Left lung (tissue), 10 donors: ENCODE results near the gene SCEL. TPM values are rescaled to one million over a fixed set of nuclear protein-coding genes. Genes with fewer than 3 reads are reported as not detected.

ENCODE experiments used
- ATAC-seq: fragments of 200-7000 bp; cut with Tn5 transposase; one replicate; pipeline ENCODE4 v1.9.1; 2020; ENCODE audit warnings: moderate library complexity
- DNase-seq, 4 donors: peaks; one replicate each; pipeline ENCODE4 v3.0.0-alpha.2; 2013 to 2020
- H3K27ac ChIP-seq, 2 donors: fragments of 200-600 bp; sonication (generic) in 1 of 2; one replicate each; pipeline versions ENCODE4 v1.5.0 to v1.8.0; 2020 to 2021
- H3K27me3 ChIP-seq, 2 donors: fragments of 200-600 bp; sonication (generic) in 1 of 2; one replicate each; pipeline versions ENCODE4 v1.5.0 to v1.8.0; 2020 to 2021
- H3K36me3 ChIP-seq, 2 donors: fragments of 200-600 bp; sonication (generic) in 1 of 2; one replicate each; pipeline versions ENCODE4 v1.5.0 to v1.8.0; 2020 to 2021
- H3K4me1 ChIP-seq, 2 donors: fragments of 200-600 bp; one replicate each; pipeline ENCODE4 v1.8.0; 2021
- H3K4me3 ChIP-seq, 2 donors: fragments of 200-600 bp; sonication (generic) in 1 of 2; one replicate each; pipeline versions ENCODE4 v1.5.0 to v1.8.0; 2020 to 2021; ENCODE audit warnings: mild to moderate bottlenecking in 1 of 2
- H3K9me3 ChIP-seq, 2 donors: fragments of 200-600 bp; sonication (generic) in 1 of 2; one replicate each; pipeline versions ENCODE4 v1.5.0 to v1.8.0; 2020 to 2021
- intact Hi-C, 2 donors: fragments of 100-400 bp; cut with DNase I; formaldehyde crosslinking; loops; one replicate each; pipeline versions ENCODE4 v1.11.2 to v1.14.2; 2022
- polyA plus RNA-seq, 6 donors: library from polyadenylated mRNA; unstranded; fragments of 120-200 nt; gene quantifications; one replicate each; pipeline ENCODE4 v1.2.1, GENCODE V29; 2013; ENCODE audit not compliant: insufficient read length in 6 of 6
- total RNA-seq, 2 donors: library from RNA; stranded (reverse); fragmentation: NEBNext Ultra II Directional; extraction: Animal tissue kit (Norgen Biotek cat#: 25700); gene quantifications; one replicate each; pipeline ENCODE4 v1.2.1, GENCODE V29; 2021
- TF ChIP-seq, protein P1 (sequence below), 2 donors: fragments of 200-600 bp; sonication (generic) in 1 of 2; IDR thresholded peaks; one replicate each; pipeline versions ENCODE4 v1.5.0 to v1.8.0; 2021; ENCODE audit warnings: antibody characterized with exemption in 2 of 2
- donor health status: DM: no; HTN: yes; CAD: no.
- donor health status: DM: no; HTN: no; CAD: no.

SCEL gene
- total and polyA plus RNA-seq, 8 donors, result 0.14 to 166 (median 0.41) TPM

- TF ChIP-seq, protein P1, sequence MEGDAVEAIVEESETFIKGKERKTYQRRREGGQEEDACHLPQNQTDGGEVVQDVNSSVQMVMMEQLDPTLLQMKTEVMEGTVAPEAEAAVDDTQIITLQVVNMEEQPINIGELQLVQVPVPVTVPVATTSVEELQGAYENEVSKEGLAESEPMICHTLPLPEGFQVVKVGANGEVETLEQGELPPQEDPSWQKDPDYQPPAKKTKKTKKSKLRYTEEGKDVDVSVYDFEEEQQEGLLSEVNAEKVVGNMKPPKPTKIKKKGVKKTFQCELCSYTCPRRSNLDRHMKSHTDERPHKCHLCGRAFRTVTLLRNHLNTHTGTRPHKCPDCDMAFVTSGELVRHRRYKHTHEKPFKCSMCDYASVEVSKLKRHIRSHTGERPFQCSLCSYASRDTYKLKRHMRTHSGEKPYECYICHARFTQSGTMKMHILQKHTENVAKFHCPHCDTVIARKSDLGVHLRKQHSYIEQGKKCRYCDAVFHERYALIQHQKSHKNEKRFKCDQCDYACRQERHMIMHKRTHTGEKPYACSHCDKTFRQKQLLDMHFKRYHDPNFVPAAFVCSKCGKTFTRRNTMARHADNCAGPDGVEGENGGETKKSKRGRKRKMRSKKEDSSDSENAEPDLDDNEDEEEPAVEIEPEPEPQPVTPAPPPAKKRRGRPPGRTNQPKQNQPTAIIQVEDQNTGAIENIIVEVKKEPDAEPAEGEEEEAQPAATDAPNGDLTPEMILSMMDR (IDR thresholded peaks at IDR 0.05), result no peak
- H3K4me1 ChIP-seq, result no peaks in the 10 kb centered on the region
- H3K36me3 ChIP-seq, result no peaks in the 10 kb centered on the region
- intact Hi-C loops, result no loop called here
- DNase-seq, result no peak
- no peaks in the 10 kb centered on the region for H3K27me3 ChIP-seq
- no peak overlapping the region for H3K27ac ChIP-seq
- H3K4me3 ChIP-seq, result no peak overlapping the region
- no peaks in the 10 kb centered on the region for H3K9me3 ChIP-seq
- no peak for ATAC-seq
These were observed 84.1 kb downstream of the SCEL start for GRCh38 chr13:77619655-77620054.

- Histone ChIP-seq H3K27ac (no peak overlapping the region), H3K4me3 (no peak overlapping the region), H3K36me3 (no peaks in the 10 kb centered on the region), H3K4me1 (no peaks in the 10 kb centered on the region), H3K9me3 (no peaks in the 10 kb centered on the region), H3K27me3 (no peaks in the 10 kb centered on the region)
- ATAC-seq (no peak), DNase-seq (no peak)
- TF ChIP-seq, protein P1 (IDR thresholded peaks at IDR 0.05), result no peak
- intact Hi-C loops, result no loop called here
These were observed 84.6 kb downstream of the SCEL start for GRCh38 chr13:77620138-77620537.

DNA sequence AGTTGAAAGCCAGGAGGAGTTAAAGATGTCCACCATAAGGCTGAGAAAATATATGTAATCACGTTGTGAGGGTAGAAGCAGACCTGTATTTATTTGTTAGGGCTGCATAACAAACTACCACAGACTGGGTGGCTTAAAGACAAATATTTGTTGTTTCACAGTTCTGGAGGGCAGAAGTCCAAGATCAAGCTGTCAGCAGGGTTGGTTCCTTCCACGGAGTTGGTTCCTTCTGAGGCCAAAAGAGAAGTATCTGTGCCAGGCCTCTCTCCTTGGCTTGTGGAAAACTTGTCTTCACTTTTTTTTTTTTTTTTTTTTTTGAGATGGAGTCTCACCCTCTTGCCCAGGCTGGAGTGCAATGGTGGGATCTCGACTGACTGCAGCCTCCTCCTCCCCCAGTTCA, 88.3 kb downstream of the SCEL start:
- Histone ChIP-seq H3K36me3 (no peaks in the 10 kb centered on the region), H3K4me3 (no peak overlapping the region), H3K4me1 (no peaks in the 10 kb centered on the region), H3K27ac (no peak overlapping the region), H3K9me3 (no peaks in the 10 kb centered on the region), H3K27me3 (no peaks in the 10 kb centered on the region)
- DNase-seq (no peak), ATAC-seq (no peak)
- intact Hi-C loops, result no loop called here
- TF ChIP-seq, protein P1 (IDR thresholded peaks at IDR 0.05), result no peak

DNA sequence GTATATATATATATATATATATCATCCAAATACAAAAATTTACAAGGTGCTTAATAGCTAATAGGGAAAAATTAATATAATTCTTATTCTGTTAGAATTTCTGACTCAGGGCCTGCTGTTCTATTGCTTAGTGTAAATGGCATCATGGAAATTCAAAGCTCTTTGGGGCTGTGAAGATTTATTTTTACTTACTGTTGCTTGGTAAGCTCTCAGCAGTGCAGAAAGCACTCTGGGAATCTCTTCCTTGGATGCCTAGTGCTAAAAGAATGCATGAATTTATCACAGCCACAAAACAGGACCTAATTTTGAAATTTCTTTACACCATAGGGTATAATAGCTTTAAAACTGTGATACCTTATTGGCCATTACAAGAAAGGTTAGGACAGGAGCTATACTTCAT, 92.7 kb downstream of the SCEL start:
- TF ChIP-seq, protein P1 (IDR thresholded peaks at IDR 0.05), result no peak

DNA sequence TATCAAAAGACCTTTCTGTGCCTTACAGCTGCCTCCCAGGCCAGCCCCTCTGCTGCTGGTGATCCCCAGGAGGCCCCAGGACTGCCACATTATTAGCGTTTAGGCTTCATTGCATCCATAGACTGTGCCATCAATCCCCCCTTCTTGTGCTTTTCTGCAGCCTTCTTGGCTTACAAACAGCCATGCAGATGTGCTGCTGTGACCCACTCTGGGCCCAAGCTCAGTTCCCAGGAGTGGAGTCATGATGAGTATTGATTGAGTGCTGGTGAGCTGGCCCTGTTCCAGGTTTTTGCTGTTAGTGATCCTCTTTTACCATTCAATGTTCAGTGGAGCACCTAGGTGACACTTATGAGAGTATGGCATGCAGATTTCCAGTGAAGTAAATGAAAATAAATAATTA, 102.1 kb downstream of the SCEL start:
- Histone ChIP-seq H3K36me3 (no peaks in the 10 kb centered on the region), H3K9me3 (no peaks in the 10 kb centered on the region), H3K27ac (no peak overlapping the region), H3K4me1 (no peaks in the 10 kb centered on the region), H3K27me3 (no peaks in the 10 kb centered on the region), H3K4me3 (no peak overlapping the region)
- TF ChIP-seq, protein P1 (IDR thresholded peaks at IDR 0.05), result no peak
- intact Hi-C loops, result no loop called here
- DNase-seq, result no peak
- ATAC-seq, result no peak

More for the DNA sequence above, 92.7 kb downstream of the SCEL start:
- Histone ChIP-seq H3K27me3 (no peaks in the 10 kb centered on the region), H3K36me3 (no peaks in the 10 kb centered on the region), H3K27ac (no peak overlapping the region), H3K9me3 (no peaks in the 10 kb centered on the region), H3K4me3 (no peak overlapping the region), H3K4me1 (no peaks in the 10 kb centered on the region)
- DNase-seq (no peak), ATAC-seq (no peak)
- intact Hi-C loops, result no loop called here
